Sigmoid colon (tissue), 7 donors: ENCODE results near the gene HEXD. TPM values are rescaled to one million over a fixed set of nuclear protein-coding genes. Genes with fewer than 3 reads are reported as not detected.

Experiments used
- DNase-seq: peaks from one replicate; pipeline ENCODE4 v3.0.0-alpha.2; 2019
- H3K27ac ChIP-seq, 4 donors: fragments of 200-600 bp; sonication (generic); one replicate each; pipeline ENCODE4 v1.5.1; 2016 to 2019; ENCODE audit warnings: mild to moderate bottlenecking in 1 of 4
- H3K27me3 ChIP-seq, 3 donors: fragments of 200-600 bp; sonication (generic); one replicate each; pipeline ENCODE4 v1.5.1; 2019; ENCODE audit warnings: mild to moderate bottlenecking in 1 of 3
- H3K36me3 ChIP-seq, 4 donors: fragments of 200-600 bp; sonication (generic); one replicate each; pipeline ENCODE4 v1.5.1; 2016 to 2019
- H3K4me1 ChIP-seq, 4 donors: fragments of 200-600 bp; sonication (generic); one replicate each; pipeline ENCODE4 v1.5.1; 2017 to 2019
- H3K4me3 ChIP-seq, 4 donors: fragments of 200-600 bp; sonication (generic); one replicate each; pipeline ENCODE4 v1.5.1; 2017 to 2019; ENCODE audit warnings: mild to moderate bottlenecking in 2 of 4, moderate library complexity in 1 of 4
- H3K9me3 ChIP-seq, 4 donors: fragments of 200-600 bp in 3 of 4; sonication (generic) in 3 of 4; one replicate each; pipeline versions ENCODE4 v1.5.1 to v1.6.1; 2013 to 2019
- CTCF ChIP-seq, 4 experiments: fragments of 450-650 bp in 3 of 4; fragments of 200-600 bp in 1 of 4; IDR thresholded peaks; one replicate each; pipeline ENCODE4 v1.5.1; 2016 to 2019; ENCODE audit warnings: antibody characterized with exemption in 4 of 4, mild to moderate bottlenecking in 3 of 4, moderate library complexity in 2 of 4
- EP300 ChIP-seq, 4 donors: sonication (generic); formaldehyde crosslinking; IDR thresholded peaks; one replicate each; pipeline ENCODE4 v1.6.1; 2017; ENCODE audit warnings: antibody characterized with exemption in 4 of 4
- POLR2A ChIP-seq, 2 donors: fragments of 450-650 bp; IDR thresholded peaks; one replicate each; pipeline ENCODE4 v1.6.1; 2016; ENCODE audit warnings: antibody characterized with exemption in 2 of 2, mild to moderate bottlenecking in 2 of 2, moderate library complexity in 2 of 2
- POLR2AphosphoS5 ChIP-seq, 4 donors: sonication (generic); formaldehyde crosslinking; IDR thresholded peaks; one replicate each; pipeline ENCODE4 v1.6.1; 2017; ENCODE audit warnings: antibody characterized with exemption in 4 of 4
- WGBS, 2 donors: extraction: QIAGEN DNeasy Blood & Tissue Kit; methylation state at CpG; one replicate each; pipeline ENCODE4 v1.1.7; 2013; 5-methylcytosine and 5-hydroxymethylcytosine counted together
- intact Hi-C: fragments of 100-400 bp; cut with DNase I; formaldehyde crosslinking; loops from one replicate; pipeline ENCODE4 v1.15.1; 2023
- polyA plus RNA-seq, 3 donors: library from polyadenylated mRNA; stranded (reverse); fragments of 200-250 nt; gene quantifications; one replicate each; pipeline ENCODE4 v1.2.3, GENCODE V29; 2013
- total RNA-seq, 4 donors: library from RNA; depleted of rRNA; stranded (reverse); fragments of >200 nt; gene quantifications; one replicate each; pipeline ENCODE4 v1.1.0, GENCODE V29; 2016
- donor health status: healthy with polysubstance abuse.
- donor health status: Bipolar disorder and iron deficiency.
- donor health status: healthy.

Gene HEXD
- total and polyA plus RNA-seq, 7 donors = 9.5 to 46.2 (median 23.9) TPM

DNA sequence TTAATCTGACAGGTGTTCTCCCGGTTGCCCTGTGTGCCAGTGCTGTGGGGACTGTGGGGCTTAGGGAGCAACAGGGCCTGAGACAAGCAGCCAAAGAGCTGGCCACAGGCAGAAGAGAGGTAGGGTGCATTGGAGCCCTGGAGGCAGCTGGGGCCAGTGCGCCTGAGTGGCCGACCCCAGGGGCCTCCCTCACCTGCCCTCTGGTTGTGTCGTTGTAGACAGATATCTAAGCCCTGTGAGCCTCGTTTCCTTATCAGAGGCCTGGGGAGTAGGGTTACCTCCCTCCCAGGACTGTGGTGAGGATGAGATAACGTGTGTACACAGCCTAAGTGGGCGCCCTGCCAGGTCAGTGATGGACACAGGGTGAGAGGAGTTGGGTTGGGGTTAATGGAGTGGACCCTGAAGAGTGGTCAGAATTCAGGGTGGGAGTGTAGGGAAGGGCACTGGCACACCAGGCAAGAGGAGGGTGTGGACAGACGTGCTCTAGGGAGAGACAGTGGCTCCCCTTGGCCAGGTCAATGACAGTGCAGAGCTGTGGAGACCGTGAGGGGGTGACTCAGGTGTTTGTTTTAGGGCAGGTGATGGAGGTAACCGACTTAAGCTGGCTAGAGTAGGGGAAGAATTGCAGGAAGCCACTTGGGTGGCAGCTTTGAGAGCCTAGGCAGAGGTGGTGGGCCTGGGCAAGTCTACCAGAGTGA, 43.8 kb downstream of the HEXD start:
- no peaks in the 10 kb centered on the region for H3K27me3 ChIP-seq
- H3K4me1 ChIP-seq = peaks cover 0 to 21% (median 17%) of the 10 kb centered on the region in 4 donors
- intact Hi-C loops = no loop called here
- peaks cover 12 to 71% (median 41%) of the 10 kb centered on the region in 4 donors for H3K36me3 ChIP-seq
- no peak for TF ChIP-seq POLR2AphosphoS5 (IDR thresholded peaks at IDR 0.05)
- no peak for TF ChIP-seq CTCF (IDR thresholded peaks at IDR 0.05)
- no peak for TF ChIP-seq POLR2A (IDR thresholded peaks at IDR 0.05)
- no peak for TF ChIP-seq EP300 (IDR thresholded peaks at IDR 0.05)
- H3K9me3 ChIP-seq = no peaks in the 10 kb centered on the region
- H3K4me3 ChIP-seq = no peak overlapping the region
- no peak for DNase-seq
- no peak overlapping the region for H3K27ac ChIP-seq
- 47 to 71% methylated on average over 10 of the region's 10 CpGs for WGBS, 2 donors

- 85 to 90% methylated on average over 6 of the region's 6 CpGs for WGBS, 2 donors
- intact Hi-C loops = no loop called here
- peaks cover 0 to 12% (median 10%) of the 10 kb centered on the region in 4 donors for H3K4me1 ChIP-seq
Observed at GRCh38 chr17:82463391-82463790, 45.2 kb downstream of the HEXD start.

DNA sequence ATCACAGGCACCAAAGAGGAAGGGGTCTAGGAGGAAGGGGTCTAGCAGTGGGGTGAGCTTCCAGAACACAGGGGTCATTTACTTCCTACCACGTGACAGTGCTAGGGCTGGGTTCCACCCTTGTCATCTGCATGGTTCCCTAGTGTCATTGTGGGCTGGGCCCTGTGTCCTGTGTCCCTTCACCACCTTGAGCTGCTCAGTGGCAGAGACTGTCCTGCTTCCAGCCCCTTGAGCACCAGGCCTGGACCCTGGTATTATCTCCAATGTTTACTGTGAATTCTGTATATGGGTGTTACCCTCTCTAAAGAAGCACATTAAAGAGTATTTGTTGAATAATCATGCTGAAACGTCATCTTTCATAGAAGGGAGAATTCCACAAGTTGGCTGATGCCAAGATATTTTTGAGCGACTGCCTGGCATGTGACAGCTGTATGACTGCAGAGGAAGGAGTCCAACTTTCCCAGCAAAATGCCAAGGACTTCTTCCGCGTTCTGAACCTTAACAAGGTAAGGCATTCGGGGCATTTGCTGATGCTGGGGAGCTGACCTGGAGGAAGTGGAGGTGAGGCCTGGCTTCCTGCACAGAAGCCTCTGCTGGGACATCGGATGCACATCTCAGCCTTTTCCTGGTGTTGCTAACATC, 45.9 kb downstream of the HEXD start:
- 86 to 88% methylated on average over 7 of the region's 7 CpGs for WGBS, 2 donors
- Histone ChIP-seq H3K4me3 (no peak overlapping the region), H3K36me3 (peaks cover 12 to 92% (median 44%) of the 10 kb centered on the region in 4 donors), H3K9me3 (no peaks in the 10 kb centered on the region), H3K4me1 (peaks cover 0 to 12% (median 8%) of the 10 kb centered on the region in 4 donors), H3K27me3 (no peaks in the 10 kb centered on the region), H3K27ac (no peak overlapping the region)
- intact Hi-C loops = no loop called here
- no peak for DNase-seq
- TF ChIP-seq POLR2AphosphoS5 (IDR thresholded peaks at IDR 0.05) (no peak), CTCF (IDR thresholded peaks at IDR 0.05) (no peak), POLR2A (IDR thresholded peaks at IDR 0.05) (no peak), EP300 (IDR thresholded peaks at IDR 0.05) (no peak)

More at GRCh38 chr17:82463391-82463790, 45.2 kb downstream of the HEXD start:
- H3K36me3 ChIP-seq = peaks cover 12 to 85% (median 42%) of the 10 kb centered on the region in 4 donors
- no peak for DNase-seq
- H3K4me3 ChIP-seq = no peak overlapping the region
- no peaks in the 10 kb centered on the region for H3K9me3 ChIP-seq
- H3K27ac ChIP-seq = no peak overlapping the region
- no peaks in the 10 kb centered on the region for H3K27me3 ChIP-seq
- no peak for TF ChIP-seq POLR2AphosphoS5 (IDR thresholded peaks at IDR 0.05)
- TF ChIP-seq EP300 (IDR thresholded peaks at IDR 0.05) = no peak
- TF ChIP-seq POLR2A (IDR thresholded peaks at IDR 0.05) = no peak
- no peak for TF ChIP-seq CTCF (IDR thresholded peaks at IDR 0.05)

DNA sequence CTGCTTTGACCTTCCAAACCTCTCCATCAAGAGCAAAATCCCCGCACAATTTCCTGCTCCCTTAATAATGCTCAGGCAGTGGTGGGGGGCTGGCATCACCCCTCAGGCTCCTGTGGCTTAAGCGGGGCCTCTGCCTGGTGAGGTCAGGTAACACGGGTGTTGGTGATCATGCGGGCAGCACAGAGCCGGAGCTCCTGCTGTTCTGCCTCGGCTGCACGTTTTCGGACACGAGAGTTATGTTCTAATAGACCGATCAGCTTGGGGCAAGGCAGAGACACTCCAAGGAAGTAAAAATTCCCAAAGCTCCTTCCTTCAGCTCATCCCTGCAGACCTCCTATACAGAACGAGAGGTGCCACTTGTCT, 46.4 kb downstream of the HEXD start:
- peaks cover 12 to 97% (median 46%) of the 10 kb centered on the region in 4 donors for H3K36me3 ChIP-seq
- no peaks in the 10 kb centered on the region for H3K9me3 ChIP-seq
- peaks cover 0 to 7% (median 3%) of the 10 kb centered on the region in 4 donors for H3K4me1 ChIP-seq
- no peak for TF ChIP-seq POLR2AphosphoS5 (IDR thresholded peaks at IDR 0.05)
- TF ChIP-seq POLR2A (IDR thresholded peaks at IDR 0.05) = no peak
- no peak for TF ChIP-seq EP300 (IDR thresholded peaks at IDR 0.05)
- no peak for TF ChIP-seq CTCF (IDR thresholded peaks at IDR 0.05)
- intact Hi-C loops = no loop called here
- no peaks in the 10 kb centered on the region for H3K27me3 ChIP-seq
- H3K27ac ChIP-seq = no peak overlapping the region
- no peak overlapping the region for H3K4me3 ChIP-seq
- 93 to 95% methylated on average over 11 of the region's 11 CpGs for whole genome bisulfite sequencing, 2 donors
- DNase-seq = no peak
